Measurements from ENCODE around the gene PSMB10.
"Not testable (repeated sequence)": the region's sequence is repeated elsewhere in the genome, so short reads cannot be mapped to it uniquely, and the experiment has no call there.

Gene PSMB10

DNA sequence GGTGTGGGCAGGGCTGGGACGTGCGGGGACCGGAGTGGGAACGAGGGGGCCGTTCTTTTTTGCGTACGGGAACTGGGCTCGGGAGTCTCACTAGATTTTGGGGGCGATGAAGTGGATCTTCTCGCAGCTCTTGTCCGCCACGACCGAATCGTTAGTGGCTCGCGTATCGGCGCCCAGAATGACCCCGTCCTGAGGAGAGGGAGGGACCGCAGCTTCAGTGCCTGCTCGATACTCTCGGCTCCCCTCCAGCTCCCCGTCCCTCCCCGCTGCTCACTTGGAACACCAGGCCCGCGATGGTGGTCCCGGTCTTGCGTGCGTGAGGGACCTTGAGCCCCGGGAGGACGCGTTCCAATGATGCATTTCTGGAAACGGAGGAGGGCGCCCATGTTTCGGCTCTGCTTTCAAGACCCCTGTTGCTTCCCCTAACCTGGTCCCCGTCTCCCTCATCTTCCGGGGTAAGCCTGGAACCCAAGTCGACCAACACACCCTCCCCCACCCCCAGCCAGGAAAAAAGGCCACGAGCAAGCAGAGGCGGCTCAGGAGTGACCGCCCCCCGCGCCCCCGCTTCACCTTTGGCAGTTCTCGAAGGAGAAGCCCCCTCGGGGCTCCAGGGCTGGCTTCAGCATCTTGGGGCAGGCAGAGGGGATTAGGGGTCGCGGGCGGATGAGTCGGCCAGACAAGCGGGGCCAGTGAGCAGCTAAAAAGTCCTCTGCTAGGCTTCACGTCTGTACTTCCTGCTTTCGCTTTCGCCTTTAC is at the start of gene PSMB10:
Gene PSMB10 (minus strand): TSS at position 727 of the 756 bp plus-strand sequence. CDS start 101 bp downstream, at position 626.
- DNase-seq (ENCODE audit: low read depth in 2 of 2): peak in 1 of 2 donors; percentile 22

DNA sequence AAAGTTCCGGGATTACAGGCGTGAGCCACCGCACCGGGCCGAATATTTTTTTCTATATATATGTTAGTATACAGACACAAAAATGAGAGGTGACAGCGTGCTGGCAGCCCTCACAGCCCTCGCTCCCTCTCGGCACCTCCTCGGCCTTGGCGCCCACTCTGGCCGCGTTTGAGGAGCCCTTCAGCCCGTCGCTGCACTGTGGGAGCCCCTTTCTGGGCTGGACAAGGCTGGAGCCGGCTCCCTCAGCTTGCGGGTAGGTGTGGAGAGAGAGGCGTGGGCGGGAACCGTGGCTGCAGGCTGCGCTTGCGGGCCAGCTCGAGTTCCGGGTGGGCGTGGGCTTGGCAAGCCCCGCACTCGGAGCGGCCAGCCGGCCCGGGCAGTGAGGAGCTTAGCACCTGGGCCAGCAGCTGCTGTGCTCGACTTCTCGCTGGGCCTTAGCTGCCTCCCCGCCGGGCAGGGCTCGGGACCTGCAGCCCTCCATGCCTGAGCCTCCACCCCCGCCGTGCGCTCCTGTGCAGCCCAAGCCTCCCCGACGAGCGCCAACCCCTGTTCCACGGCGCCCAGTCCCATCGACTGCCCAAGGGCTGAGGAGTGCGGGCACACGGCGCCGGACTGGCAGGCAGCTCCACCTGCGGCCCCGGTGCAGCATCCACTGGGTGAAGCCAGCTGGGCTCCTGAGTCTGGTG is 45.5 kb upstream of the PSMB10 start:
- DNase-seq (ENCODE audit: low read depth in 2 of 2): no peak

DNA sequence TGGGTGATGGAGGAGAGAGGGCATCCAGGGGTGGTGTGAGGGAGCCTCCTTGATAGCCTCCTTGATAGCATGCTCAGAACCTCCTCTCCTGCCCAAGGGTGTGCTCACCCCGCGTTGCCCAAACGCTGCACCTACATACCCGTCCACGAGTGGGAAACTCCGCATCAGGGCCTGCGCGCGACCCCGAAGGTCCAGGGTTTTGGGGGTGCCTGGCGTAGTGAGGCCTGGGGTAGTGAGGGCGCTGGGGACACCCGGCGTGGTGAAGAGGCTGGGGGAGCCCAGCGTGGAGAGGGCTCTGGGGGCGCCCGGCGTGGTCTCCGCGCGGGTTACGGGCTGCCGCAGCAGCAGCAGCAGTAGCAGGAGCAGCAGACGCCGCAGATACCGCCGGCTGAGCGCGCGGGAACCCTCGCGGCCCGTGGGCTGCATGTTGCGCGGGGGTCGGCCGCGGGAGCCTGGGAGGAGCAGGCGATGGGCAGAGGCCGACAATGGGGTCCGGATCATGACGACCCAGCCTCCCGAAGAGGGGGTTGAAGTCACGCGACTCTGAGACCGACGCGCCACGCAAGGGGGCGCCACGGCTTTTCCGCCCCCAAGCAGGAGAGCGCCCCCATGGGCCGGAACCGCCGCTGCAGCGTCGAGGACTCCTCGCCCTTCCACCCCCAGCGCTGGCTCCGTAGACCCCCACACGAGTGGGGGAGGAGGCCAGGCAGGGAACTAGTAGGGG is 43.5 kb upstream of the PSMB10 start, which contains the start of gene DPEP3:
Gene DPEP3 (minus strand): TSS at position 545 of the 724 bp plus-strand sequence. CDS start 119 bp downstream, at position 426.
- no peak for DNase-seq (ENCODE audit: low read depth in 2 of 2)

DNA sequence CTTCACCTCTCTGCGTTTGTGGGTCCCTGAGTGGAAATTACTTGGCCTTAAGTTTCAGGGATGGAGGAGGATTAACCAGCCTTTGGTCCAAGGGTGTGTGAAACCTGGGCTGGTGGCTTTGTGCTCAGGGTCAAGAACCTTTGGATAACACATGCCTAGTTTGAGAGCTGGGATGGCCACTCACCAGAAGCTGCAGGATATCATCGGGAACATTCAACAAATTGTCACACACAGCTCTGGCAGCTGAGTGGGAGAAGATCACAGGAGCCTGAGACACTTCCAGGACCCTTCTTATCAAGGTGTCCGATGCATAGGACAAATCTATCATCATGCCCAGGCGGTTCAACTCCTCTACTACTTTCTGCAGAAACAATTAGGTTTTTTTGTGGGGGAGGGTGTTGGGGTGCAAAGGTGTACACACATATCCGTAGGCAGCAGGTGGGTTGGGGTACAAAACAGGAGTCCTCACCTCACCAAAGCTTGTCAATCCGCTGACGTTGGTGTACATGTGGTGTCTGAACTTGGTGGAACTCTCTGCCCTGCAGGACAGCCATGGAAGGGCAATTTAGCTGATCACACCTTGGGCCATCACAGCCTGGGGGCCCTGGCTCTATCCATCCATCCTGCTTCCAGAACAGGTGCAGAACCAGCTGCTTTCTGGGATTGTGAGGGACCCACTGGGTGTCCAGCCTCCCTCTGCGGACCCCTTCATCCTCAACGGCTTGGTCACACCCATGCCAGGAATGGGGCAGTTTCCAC is 41.0 kb upstream of the PSMB10 start:
- DNase-seq (ENCODE audit: low read depth in 2 of 2): no peak

DNA sequence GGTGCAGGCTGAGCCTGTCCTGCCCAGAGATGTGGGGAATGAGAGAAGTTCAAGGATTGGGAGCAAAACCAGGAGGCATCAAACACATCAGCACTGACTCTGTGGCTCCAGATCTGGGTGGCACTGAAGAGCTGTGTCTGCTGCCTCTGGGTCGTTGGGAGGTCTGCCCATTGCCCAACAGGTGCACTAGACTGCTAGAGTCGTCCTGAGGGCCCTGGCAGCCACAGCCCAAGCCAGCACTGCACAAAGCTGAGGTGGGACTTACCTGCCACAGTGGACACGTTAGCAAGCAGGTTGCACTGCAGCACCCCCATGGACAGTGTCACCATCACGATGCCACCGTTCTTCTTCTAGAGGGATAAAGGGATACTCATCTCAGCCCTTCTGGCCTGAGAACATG is 40.4 kb upstream of the PSMB10 start:
- DNase-seq (ENCODE audit: low read depth in 2 of 2): no peak

DNA sequence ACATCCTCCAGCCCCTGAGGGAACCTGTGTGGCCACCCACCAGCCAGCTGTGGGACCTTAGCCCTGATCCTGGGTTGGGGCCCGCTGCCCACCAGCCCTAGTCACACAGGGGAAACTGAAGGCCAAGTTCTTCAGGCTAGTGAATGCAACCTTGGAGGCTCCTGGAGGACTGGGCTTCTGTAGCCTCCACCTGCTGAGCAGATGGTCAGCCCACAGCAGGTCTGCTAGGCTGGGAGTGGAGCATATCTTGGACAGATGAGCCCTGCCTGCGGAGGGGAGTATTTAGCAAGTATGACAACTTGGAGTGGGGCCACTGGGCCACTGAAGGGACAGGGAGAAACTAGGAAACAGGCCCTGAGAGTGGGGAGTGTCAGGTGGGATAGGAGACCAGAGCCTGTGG is 39.6 kb upstream of the PSMB10 start:
- no peak for DNase-seq (ENCODE audit: low read depth in 2 of 2)

DNA sequence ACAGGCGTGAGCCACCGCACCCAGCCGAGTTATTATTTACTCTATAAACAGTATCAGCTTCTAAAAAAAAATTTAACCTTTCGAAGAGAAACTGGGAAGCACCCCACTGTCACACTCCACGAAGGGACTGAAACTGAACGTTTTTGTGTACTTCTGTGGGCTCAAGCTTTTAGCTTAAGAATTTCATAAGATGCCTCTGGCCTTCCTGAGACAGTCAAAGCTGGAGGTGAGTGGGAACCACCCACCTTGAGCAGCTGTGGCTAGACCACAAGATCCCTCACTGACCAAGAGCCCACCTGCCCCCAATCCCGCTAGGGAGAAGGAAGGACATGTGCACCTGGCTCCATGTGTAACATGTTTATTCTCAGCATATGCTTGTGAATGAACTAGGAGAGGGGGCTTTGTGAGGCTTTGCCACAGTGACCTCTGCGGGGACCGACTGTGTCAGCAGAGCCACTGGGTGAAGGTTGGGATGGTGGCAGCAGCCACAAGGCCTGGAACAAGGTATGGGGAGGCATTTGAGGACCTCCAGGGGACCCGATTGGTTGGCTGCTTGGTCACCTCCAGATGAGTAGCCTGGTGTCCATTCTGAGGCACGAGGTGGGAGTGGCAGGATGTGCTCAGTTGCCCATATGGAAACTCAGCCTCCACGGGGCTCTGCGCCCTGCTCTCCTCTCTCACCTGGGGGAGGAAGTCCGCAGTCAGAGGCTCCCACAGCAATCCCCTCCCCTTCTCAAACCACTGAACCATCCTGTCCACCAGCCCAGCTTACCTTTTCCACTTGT is 38.9 kb upstream of the PSMB10 start:
- no peak for DNase-seq (ENCODE audit: low read depth in 2 of 2)

DNA sequence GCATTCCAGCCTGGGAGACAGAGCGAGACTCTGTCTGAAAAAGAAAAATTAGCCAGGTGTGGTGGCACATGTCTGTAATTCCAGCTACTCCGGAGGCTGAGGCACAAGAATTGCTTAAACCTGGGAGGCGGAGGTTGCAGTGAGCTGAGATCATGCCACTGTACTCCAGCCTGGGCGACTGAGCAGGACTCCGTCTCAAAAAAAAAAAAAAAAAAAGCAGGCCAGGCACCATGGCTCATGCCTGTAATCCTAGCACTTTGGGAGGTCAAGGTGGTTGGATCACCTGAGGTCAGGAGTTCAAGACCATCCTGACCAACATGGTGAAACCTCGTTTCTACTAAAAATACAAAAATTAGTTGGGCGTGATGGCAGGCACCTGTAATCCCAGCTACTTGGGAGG is 35.6 kb upstream of the PSMB10 start:
- DNase-seq (ENCODE audit: low read depth in 2 of 2): not testable (repeated sequence)

DNA sequence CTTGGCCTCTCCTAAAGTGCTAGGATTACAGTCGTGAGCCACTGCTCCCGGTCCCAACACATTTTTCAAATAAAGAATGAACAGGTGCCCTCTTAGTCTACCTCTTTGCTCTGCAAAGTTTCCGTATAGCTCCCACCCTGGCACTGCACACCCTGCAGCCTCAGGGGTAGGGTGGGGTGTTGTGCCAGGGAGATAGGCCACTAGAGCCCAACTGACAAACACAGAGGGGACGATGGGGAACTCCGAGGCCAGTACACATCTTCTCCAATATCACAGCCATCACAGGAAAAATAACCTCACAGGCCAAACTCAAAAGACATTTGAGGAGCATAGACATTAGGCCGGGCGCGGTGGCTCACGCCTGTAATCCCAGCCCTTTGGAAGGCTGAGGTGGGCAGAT is 34.5 kb upstream of the PSMB10 start:
- no peak for DNase-seq (ENCODE audit: low read depth in 2 of 2)

DNA sequence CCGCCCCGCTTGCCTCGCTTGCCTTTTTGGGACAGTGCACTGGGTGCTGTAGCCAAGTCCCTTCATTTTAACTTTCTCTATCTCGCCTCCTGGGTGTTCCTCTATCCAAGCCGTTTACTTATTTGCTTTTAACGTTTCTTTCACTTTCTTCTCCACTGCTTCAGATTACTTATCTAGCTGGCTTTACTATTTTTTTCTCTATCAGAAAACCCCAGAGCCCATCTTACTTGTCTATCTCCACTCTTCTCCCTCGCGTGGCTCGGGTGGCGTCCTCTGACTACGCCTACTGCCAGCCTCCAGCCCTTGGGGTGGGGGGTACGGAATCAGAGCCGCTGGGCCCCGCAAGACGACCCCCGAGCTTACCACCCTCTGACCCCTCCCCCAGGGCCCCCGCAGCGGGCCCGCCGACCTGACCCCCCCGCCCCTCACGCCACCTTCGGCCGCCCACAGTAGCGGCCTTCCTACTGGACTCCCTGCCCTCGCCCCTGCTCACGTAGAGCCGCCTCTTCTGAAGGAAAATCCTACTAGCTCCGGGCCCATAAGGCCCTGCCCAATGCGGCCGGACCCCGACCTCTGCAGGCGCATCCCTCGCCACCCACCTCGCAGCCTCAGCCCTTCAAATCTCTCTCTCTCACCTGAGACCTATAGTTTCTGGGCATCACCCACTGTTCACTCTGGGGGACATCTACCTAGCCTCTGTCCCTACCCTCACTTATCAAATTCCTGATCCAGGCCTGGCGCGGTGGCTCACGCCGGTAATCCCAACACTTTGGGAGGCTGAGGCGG is 32.8 kb upstream of the PSMB10 start:
- DNase-seq (ENCODE audit: low read depth in 2 of 2): no peak

DNA sequence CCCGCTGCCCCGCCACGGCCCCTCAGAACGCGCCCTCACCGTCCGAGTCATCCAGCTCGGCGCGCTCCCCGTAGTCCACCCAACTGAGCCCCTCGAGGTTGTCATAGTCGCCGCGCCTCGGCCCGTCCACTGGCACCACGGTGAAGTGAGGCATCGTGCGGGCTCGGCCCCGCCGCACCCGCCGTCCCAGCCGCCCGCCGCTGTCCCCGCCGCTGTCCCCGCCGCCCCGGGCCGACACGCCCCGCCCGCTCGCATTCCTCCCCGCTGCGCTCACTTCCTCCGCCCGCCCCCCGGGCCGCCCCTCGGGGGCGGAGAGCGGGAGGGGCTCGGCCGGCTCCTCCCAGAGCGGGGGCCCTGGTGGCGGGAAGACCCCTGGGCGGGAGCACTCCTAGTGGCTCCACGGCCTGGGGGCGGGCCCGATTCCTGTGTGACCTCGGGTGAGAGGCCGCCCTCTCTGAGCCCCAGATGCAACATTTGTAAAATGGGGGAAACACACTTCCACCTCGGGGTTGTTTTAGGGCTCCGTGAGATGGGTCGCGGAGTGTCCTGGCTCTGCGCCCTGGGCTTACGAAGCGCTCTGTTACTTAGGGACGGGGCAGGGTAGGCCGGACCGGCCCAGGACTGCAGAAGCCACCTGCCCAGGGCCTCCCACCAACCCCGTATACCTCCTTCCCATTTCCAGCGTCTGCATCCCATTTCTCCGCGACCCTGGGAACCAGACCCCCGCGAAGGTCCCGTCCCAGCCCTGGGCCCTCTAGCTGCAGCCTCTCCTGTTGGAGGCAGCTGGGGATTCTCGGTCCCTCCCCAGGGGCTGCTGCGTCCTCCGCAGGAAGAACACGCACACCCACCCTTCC is 32.0 kb upstream of the PSMB10 start, which contains the start of gene SLC12A4:
Gene SLC12A4 (minus strand): TSS at position 238 of the 854 bp plus-strand sequence. CDS start 84 bp downstream, at position 154.
- DNase-seq (ENCODE audit: low read depth in 2 of 2): peak; percentile 63 to 73

DNA sequence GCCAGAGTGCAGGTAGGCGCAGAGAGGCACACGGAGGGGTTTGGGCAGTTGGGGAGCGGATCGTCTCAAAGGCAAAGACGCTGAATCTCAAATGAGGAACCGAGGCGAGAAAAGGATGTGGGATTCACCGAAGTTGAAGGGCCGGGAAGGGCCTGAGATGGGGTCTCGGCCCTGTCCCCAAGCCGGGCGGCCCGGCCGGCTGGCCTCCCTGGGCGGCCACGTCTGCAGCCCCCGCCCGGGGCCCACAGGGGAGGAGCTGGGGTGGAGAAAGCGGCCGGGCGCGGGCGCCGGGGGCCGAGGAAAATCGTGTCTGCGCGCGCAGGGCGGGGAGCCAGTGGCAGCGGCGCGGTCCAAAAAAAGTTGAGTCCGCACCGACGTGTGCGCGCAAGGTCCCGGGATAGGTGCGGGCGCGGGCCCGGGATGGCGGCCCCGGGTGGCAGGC is 31.3 kb upstream of the PSMB10 start:
- DNase-seq (ENCODE audit: low read depth in 2 of 2): no peak

DNA sequence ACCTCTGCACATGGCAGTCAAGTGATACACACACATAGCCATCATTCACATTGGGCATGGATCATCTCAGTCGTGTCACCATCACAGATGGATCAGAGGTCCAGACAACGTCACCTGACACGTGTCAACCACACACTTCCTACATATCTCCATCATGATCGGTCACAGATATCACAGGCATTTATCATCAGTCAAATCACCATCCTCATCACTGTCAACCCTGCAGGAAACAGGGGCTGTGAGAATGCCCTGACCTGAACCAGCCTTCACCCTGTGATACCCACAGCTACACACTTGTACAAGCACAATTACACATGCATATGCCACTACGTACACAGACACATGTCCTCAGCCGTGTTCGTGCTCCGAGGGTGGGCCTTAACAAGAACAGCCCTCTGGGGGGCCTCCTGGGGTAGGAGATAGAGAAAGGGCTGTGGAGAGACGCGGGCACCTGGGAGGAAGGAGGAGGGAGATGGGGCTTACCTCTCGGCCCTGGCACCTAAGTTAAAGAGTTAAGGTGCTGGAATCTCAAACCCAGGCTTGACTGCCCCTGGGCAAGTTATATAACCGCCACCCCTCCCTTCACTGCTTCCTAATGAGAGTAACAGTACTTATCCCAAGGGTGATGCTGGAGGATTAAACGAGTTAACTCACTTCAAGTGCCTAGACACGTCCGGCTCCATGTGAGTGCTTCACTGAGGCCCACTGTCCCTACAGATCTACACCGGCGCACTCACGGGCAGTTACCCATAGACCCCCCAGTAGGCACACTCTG is 30.7 kb upstream of the PSMB10 start:
- DNase-seq (ENCODE audit: low read depth in 2 of 2): no peak

DNA sequence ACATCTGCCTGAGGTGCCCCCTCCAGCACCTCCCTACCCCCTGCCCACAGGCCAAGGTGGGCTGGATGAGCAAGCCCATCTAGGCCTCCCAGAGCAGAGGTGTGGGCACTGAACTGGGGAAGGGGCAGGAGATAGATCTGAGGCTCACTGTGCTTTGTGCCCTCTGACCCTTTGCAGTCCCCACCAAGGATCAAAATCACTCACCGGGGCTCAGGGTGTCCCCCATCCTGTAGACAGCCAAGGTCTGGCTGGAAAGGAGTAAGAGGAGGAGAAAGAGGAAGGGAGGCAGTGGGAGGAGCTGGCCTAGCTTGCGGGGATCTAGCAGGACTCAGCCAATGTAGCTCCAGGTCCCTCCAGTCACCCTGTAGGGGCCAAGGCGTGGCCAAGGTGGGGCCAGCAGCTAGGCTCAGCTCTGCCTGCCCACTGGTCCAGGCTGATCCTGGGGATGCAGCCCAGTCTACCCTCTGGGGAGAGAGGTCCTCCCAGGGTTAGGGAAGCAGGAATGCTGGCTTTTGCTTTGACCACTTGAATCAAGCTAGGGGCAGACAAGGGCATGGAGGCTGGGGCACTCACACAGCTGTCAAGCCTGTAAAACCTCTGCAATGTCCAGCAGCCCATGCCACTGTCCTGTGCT is 30.0 kb upstream of the PSMB10 start:
- no peak for DNase-seq (ENCODE audit: low read depth in 2 of 2)

DNA sequence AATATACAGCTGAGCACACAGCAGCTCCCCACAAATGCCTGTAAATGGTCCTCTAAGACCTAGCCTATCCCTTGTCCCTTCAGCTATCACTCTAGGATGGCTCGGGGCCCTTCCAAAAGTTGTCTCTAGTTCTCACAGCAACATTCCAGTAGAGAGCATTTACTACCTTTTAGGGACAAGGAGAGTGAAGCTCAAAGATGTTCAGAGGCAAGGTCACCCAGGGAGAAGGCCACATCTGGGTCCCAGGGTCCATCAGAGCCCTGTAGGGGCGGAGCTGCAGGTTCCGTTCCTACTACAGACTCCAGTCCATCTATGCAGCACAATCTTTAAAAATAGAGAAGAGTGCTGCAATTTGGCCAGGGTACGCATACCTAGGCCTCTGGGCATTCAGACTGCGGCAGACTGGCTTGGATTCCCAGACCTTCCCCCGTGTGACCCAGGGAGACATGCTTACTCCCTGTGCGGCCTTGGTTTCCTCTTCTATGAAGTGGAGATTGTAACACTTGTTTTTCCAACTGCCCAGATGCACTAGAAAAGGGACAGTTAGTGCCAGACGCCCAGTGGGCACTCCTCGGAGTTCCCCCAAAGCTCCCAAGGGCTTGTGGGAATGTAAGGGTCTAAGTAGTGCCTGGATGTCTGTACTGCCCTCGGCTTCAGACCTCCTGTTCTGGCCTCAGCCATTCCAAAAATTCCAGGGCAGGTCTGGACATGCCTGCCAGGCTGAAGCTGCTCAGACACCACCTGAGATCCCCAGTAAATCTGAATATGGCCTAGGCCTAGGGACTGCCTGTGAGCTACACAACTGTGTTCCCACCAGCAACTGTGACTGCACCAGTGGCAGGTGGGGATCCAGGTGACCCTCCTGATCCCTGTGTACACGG is 29.3 kb upstream of the PSMB10 start:
- DNase-seq (ENCODE audit: low read depth in 2 of 2): no peak

DNA sequence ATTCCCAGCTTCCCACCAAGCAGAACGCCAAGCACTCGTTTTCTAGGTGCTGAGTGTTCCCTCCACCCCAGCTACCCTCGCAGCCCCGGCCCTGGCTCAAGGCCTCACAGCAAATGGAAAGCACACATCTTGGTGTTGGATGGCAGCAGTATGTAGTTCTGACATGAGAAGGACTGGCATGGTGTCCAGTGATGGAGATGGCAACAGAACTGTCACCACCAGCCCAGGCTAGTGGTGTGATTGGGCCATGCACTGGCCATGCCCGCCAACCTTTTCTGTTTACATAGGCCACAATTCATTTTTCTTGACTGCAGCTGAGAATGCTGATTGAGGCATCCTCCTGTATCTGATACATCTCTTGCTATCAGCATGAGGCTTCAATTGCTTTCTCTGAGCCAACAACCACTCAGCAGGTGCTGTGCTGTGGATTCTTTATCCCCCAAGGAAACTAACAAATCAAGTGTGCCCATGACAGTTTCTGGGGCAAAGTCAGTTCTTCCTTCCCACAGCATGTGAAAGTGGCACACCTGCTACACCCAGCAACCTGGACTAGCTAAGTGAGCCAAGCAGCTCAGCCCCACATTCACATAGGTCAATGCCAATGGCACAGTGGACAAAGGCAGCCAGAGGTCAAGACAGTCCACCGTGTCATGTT is 28.0 kb upstream of the PSMB10 start:
- DNase-seq (ENCODE audit: low read depth in 2 of 2): no peak
